HG02798 (cell line): ENCODE data around the gene KLK3.
A peak's percentile ranks its signal among the peaks of the same experiment; 100 is the strongest.

Experiments used
- ATAC-seq: cut with Tn5 transposase; IDR thresholded peaks from one replicate; pipeline ENCODE4 v1.9.1; 2021; ENCODE audit warnings: mild to moderate bottlenecking; ENCODE audit not compliant: unreplicated experiment, poor library complexity

KLK3 gene

GRCh38 chr19:50896591-50897190, 42.0 kb downstream of the KLK3 start:
- ATAC-seq: peak; percentile 87

- ATAC-seq: peak; percentile 15
Measured at GRCh38 chr19:50897191-50897607, 42.5 kb downstream of the KLK3 start.

DNA sequence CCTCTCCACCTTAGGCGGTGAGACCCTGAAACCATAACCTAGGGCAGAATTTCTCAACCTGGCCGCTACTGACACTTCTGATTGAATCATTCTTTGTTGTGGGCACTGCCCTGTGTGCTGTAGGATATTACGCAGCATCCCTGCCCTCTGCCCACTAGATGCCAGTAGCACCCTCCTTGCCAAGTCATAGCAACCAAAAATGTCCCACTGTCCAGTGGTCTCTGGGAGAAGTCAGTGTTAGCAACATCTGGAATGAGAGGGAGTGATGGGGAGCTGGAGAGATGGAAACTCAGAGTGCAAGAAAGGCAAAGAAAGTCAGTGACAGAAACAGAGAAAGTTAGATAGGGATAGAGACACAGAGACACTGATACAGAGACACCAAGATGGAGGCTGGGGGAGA, 42.9 kb downstream of the KLK3 start:
- ATAC-seq: no peak

DNA sequence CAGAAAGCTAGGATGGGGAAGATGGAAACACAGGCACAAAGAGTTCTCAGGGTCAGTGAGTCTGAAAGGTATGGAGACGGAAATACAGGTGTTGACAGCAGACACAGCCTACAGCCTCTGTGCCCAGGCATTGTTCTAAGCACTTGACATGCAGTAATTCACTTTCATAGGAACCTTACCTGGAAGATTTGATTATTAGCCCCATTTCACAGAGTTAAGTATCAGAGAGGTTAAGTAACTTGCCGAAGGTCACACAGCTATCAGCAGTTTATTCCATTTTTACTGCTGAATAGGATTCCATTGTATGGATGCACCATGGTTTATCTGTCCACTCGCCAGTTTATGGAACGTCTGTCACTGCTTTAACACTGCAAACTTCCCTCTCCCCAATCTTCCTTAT, 43.3 kb downstream of the KLK3 start:
- no peak for ATAC-seq

DNA sequence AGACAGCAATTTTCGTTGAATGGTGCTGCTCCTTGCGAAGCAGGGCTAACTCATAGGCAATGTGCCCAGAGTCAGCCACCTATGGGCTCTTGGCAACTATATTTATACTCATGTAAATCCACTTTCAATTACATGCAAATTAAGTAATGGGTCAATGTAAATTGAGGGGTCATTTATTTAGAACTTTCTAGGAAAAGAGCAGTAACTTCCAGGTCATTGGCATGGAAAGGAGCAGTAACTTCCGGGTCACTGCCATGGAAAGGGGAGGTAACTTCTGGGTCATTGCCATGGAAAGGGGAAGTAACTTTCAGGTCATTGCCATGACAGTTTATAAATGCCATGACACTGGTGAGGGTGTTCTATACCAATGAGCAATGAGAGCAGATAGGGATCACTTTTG, 44.9 kb downstream of the KLK3 start:
- ATAC-seq: no peak

DNA sequence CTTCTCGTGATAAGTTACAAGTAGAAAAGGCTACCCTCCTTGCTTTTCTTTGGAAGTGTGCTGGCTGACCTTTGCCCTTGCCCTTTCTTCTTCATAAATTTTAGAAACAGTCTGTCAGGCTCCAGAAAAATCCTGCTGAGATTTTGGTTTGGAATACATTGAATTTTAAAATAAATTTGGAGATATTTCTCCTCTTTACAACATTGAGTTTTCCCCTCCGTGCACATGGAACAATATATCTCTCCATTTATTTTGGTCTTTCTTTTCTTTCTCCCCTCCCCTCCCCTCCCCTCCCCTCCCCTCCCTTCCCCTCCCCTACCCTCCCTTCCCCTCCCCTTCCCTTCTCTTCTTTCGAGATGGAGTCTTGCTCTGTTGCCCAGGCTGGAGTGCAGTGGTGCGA, 47.9 kb downstream of the KLK3 start:
- no peak for ATAC-seq

GRCh38 chr19:50906217-50906616, 51.5 kb downstream of the KLK3 start:
- ATAC-seq: no peak

DNA sequence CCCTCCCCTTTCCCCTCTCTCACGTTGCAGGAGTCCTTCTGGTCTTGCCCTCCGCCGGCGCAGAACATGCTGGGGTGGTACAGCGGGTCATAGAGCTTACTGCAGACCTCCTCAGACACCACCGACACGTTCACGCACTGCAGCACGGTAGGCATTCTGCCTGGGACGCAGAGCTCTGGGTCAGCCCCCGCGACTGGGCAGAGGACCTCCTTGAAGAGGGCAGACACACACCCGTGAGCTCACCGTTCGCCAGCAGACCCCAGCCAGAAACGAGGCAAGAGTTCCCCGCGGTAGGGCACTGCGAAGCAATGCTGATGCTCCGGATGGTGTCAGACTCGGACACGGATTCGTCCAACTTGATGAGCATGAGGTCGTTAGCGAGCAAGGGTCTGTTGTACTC, 53.6 kb downstream of the KLK3 start:
- no peak for ATAC-seq

DNA sequence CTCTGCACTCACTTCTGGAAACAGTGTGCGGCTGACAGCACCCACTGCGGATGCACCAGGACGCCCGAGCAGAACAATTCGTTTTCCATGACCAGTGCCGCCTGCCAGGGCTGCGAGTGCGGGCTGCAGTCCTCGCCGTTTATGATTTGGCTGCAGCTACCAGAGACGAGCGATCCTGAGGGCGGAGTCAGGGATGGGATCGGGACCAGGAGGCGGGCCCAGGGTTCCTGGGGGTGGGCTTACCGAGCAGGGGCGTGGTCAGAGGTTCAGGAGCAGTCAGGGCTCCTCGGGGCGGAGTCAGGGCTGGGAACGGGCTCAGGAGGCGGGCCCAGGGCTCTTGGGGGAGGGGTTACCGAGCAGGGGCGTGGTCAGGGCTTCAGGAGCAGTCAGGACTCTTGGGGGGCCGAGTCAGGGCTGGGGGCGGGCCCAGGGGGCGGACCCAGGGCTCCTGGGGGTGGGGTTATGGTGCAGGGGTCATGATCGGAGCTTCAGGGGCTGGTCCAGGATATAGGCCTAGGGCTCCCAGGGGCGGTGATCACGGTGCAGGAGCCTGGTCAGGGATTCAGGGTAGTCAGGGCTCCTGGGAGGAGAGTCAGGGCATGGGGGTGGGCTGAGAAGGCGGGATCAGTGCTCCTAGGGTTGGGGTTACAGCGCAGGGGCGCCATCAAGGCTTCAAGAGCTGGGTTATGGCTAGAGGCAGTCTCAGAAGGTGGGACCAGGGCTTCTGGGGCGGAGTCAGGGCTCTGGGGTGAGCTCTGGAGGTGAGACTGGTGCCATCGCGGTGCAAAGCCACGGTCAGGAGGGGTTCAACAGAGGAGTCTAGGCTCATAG, 54.7 kb downstream of the KLK3 start:
- ATAC-seq: no peak
